Measurements from ENCODE around the gene WWP2.

The WWP2 gene

DNA sequence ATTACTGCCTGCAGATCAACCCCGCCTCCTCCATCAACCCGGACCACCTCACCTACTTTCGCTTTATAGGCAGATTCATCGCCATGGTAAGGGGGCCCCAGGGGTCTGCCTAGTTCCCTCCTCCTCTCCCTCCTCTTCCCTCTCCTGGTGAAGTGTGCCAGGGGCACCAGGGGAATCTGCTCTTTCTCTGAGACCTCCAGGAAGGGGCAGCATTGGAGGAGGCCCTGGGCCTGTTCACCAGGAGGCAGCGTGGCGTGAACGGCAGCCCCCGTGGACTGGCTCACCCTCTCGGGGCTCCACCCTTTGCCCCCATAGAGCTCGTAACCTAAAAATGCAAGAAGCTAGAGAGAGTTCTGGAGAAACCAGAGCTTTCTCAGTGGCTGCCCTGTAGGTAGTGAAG, 171.9 kb downstream of the WWP2 start:
- Histone ChIP-seq H2AFZ (ENCODE audit: low read length) (no peak overlapping the region), H4K20me1 (ENCODE audit: insufficient read depth, low read length, poor library complexity, severe bottlenecking) (no peaks in the 10 kb centered on the region), H3K79me2 (ENCODE audit: insufficient read depth, low read length) (no peaks in the 10 kb centered on the region), H3K4me2 (ENCODE audit: low read depth, low read length, poor library complexity, severe bottlenecking) (no peak overlapping the region), H3K4me1 (ENCODE audit: insufficient read depth, low read length, poor library complexity, severe bottlenecking) (peaks cover 3% of the 10 kb centered on the region), H3K36me3 (ENCODE audit: insufficient read depth, low read length) (peaks cover 9% of the 10 kb centered on the region; the same call in 1 of the 2 replicates), H3K4me3 (ENCODE audit: low read length, poor library complexity, severe bottlenecking) (no peak overlapping the region), H3K9me2 (replicated peaks; ENCODE audit: low read depth, low read length) (no peaks in the 10 kb centered on the region), H3K9ac (ENCODE audit: low read depth, low read length, poor library complexity, severe bottlenecking) (no peak overlapping the region), H3F3A (ENCODE audit: low read depth) (no peaks in the 10 kb centered on the region), H3K27me3 (ENCODE audit: insufficient read depth, low read length, poor library complexity, severe bottlenecking) (no peaks in the 10 kb centered on the region), H3K9me3 (ENCODE audit: insufficient read depth, low read depth, low read length) (no peaks in the 10 kb centered on the region)
- TF ChIP-seq, protein P1, sequence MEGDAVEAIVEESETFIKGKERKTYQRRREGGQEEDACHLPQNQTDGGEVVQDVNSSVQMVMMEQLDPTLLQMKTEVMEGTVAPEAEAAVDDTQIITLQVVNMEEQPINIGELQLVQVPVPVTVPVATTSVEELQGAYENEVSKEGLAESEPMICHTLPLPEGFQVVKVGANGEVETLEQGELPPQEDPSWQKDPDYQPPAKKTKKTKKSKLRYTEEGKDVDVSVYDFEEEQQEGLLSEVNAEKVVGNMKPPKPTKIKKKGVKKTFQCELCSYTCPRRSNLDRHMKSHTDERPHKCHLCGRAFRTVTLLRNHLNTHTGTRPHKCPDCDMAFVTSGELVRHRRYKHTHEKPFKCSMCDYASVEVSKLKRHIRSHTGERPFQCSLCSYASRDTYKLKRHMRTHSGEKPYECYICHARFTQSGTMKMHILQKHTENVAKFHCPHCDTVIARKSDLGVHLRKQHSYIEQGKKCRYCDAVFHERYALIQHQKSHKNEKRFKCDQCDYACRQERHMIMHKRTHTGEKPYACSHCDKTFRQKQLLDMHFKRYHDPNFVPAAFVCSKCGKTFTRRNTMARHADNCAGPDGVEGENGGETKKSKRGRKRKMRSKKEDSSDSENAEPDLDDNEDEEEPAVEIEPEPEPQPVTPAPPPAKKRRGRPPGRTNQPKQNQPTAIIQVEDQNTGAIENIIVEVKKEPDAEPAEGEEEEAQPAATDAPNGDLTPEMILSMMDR (conservative IDR thresholded peaks at IDR 0.05; ENCODE audit: low read length), result no peak
- no peak for TF ChIP-seq EZH2phosphoT487 (IDR thresholded peaks at IDR 0.05; ENCODE audit: borderline replicate concordance)

DNA sequence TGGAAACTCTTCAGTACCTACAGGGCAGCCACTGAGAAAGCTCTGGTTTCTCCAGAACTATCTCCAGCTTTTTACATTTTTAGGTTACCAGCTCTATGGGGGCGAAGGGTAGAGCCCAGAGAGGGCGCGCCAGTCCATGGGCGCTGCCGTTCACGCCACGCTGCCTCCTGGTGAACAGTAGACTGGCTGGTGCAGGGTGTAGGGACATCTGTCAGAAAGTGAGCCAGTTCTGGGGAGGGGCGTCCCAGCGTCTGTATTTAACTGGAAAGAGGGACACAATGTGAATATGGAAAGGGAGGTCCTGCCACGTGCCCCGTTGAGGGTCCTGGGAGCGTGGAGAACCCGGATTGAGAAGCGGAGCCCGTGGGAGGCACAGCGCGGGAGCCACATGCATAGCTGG, 172.6 kb downstream of the WWP2 start:
- H3K4me2 ChIP-seq (ENCODE audit: low read depth, low read length, poor library complexity, severe bottlenecking), result no peak overlapping the region
- H3K9me3 ChIP-seq (ENCODE audit: insufficient read depth, low read depth, low read length), result no peaks in the 10 kb centered on the region
- TF ChIP-seq, protein P1 (conservative IDR thresholded peaks at IDR 0.05; ENCODE audit: low read length), result no peak
- no peak for TF ChIP-seq EZH2phosphoT487 (IDR thresholded peaks at IDR 0.05; ENCODE audit: borderline replicate concordance)

DNA sequence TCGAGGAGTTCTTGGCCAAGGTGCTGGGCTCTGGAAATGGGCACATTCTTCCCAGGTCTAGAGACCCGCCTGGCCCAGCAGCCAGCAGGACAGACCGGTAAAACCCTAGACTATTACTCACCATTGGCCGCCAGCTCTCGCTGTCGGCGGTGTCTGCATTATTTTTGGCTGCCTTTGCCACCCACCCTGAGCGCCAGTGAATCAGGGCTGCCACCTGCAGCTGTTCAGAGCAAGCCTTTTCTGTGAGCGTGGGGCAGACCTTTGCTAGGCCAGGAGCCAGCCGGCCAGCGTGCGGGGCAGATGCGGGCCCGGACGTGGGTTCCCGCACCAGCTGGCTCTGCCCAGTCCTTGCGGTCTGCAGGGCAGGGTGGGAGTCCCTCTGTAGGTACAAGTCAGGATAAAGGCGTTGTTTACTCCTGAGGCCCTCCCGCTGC, 173.2 kb downstream of the WWP2 start:
- Histone ChIP-seq H3K36me3 (ENCODE audit: insufficient read depth, low read length) (peaks cover 5% of the 10 kb centered on the region; the same call in 1 of the 2 replicates), H2AFZ (ENCODE audit: low read length) (no peak overlapping the region), H4K20me1 (ENCODE audit: insufficient read depth, low read length, poor library complexity, severe bottlenecking) (no peaks in the 10 kb centered on the region), H3K9me3 (ENCODE audit: insufficient read depth, low read depth, low read length) (no peaks in the 10 kb centered on the region), H3F3A (ENCODE audit: low read depth) (no peaks in the 10 kb centered on the region), H3K9ac (ENCODE audit: low read depth, low read length, poor library complexity, severe bottlenecking) (no peak overlapping the region), H3K79me2 (ENCODE audit: insufficient read depth, low read length) (no peaks in the 10 kb centered on the region), H3K4me3 (ENCODE audit: low read length, poor library complexity, severe bottlenecking) (no peak overlapping the region), H3K9me2 (replicated peaks; ENCODE audit: low read depth, low read length) (no peaks in the 10 kb centered on the region), H3K4me2 (ENCODE audit: low read depth, low read length, poor library complexity, severe bottlenecking) (no peak overlapping the region), H3K4me1 (ENCODE audit: insufficient read depth, low read length, poor library complexity, severe bottlenecking) (peaks cover 3% of the 10 kb centered on the region), H3K27me3 (ENCODE audit: insufficient read depth, low read length, poor library complexity, severe bottlenecking) (no peaks in the 10 kb centered on the region)
- TF ChIP-seq, protein P1 (conservative IDR thresholded peaks at IDR 0.05; ENCODE audit: low read length), result no peak
- TF ChIP-seq EZH2phosphoT487 (IDR thresholded peaks at IDR 0.05; ENCODE audit: borderline replicate concordance), result no peak

More for the DNA sequence above, 172.6 kb downstream of the WWP2 start:
- no peaks in the 10 kb centered on the region for H3K79me2 ChIP-seq (ENCODE audit: insufficient read depth, low read length)
- no peaks in the 10 kb centered on the region for H3K27me3 ChIP-seq (ENCODE audit: insufficient read depth, low read length, poor library complexity, severe bottlenecking)
- H3K36me3 ChIP-seq (ENCODE audit: insufficient read depth, low read length), result peaks cover 5% of the 10 kb centered on the region; the same call in 1 of the 2 replicates
- no peaks in the 10 kb centered on the region for H4K20me1 ChIP-seq (ENCODE audit: insufficient read depth, low read length, poor library complexity, severe bottlenecking)
- H3K9me2 ChIP-seq (replicated peaks; ENCODE audit: low read depth, low read length), result no peaks in the 10 kb centered on the region
- no peak overlapping the region for H3K4me3 ChIP-seq (ENCODE audit: low read length, poor library complexity, severe bottlenecking)
- peaks cover 3% of the 10 kb centered on the region for H3K4me1 ChIP-seq (ENCODE audit: insufficient read depth, low read length, poor library complexity, severe bottlenecking)
- H2AFZ ChIP-seq (ENCODE audit: low read length), result no peak overlapping the region
- no peak overlapping the region for H3K9ac ChIP-seq (ENCODE audit: low read depth, low read length, poor library complexity, severe bottlenecking)
- H3F3A ChIP-seq (ENCODE audit: low read depth), result no peaks in the 10 kb centered on the region
